Endothelial cell (in vitro differentiated cells): ENCODE data around the gene TBX4. TPM values are rescaled to one million over a fixed set of nuclear protein-coding genes. Genes with fewer than 3 reads are reported as not detected.
"Not testable (repeated sequence)": the region's sequence is repeated elsewhere in the genome, so short reads cannot be mapped to it uniquely, and the experiment has no call there.

Experiments
- DNase-seq: peaks from one replicate; pipeline ENCODE4 v3.0.0; 2021; ENCODE audit warnings: low spot score
- H3K27ac Mint-ChIP-seq: one replicate; pipeline ENCODE4 v1.8.0; 2021; ENCODE audit warnings: mixed read lengths, inconsistent platforms; ENCODE audit not compliant: unreplicated experiment
- H3K27me3 Mint-ChIP-seq: one replicate; pipeline ENCODE4 v1.8.0; 2021; ENCODE audit warnings: mild to moderate bottlenecking, moderate library complexity, mixed read lengths, inconsistent platforms; ENCODE audit not compliant: unreplicated experiment
- H3K36me3 Mint-ChIP-seq: one replicate; pipeline ENCODE4 v1.8.0; 2021; ENCODE audit warnings: mild to moderate bottlenecking, low read depth, mixed read lengths, inconsistent platforms; ENCODE audit not compliant: unreplicated experiment
- H3K4me1 Mint-ChIP-seq: one replicate; pipeline ENCODE4 v1.8.0; 2021; ENCODE audit warnings: mild to moderate bottlenecking, mixed read lengths, inconsistent platforms; ENCODE audit not compliant: unreplicated experiment
- H3K4me3 Mint-ChIP-seq: one replicate; pipeline ENCODE4 v1.8.0; 2021; ENCODE audit warnings: mild to moderate bottlenecking, mixed read lengths, inconsistent platforms; ENCODE audit not compliant: unreplicated experiment
- H3K9me3 Mint-ChIP-seq: one replicate; pipeline ENCODE4 v1.8.0; 2021; ENCODE audit warnings: mixed read lengths, inconsistent platforms; ENCODE audit not compliant: unreplicated experiment
- total RNA-seq: library from RNA; stranded (reverse); fragmentation: NEBNext Ultra II Directional; extraction: Animal tissue kit (Norgen Biotek cat#: 25700); gene quantifications from one replicate; pipeline ENCODE4 v1.2.1, GENCODE V29; 2021; ENCODE audit not compliant: unreplicated experiment
- TF ChIP-seq, protein P1 (sequence below): fragments of 200-600 bp; sonication (generic); IDR thresholded peaks from one replicate; pipeline ENCODE4 v1.5.0; 2021; ENCODE audit warnings: antibody characterized with exemption; ENCODE audit not compliant: unreplicated experiment

Gene TBX4
- total RNA-seq, 1 donor from 2014 or later, result 1.1 TPM

DNA sequence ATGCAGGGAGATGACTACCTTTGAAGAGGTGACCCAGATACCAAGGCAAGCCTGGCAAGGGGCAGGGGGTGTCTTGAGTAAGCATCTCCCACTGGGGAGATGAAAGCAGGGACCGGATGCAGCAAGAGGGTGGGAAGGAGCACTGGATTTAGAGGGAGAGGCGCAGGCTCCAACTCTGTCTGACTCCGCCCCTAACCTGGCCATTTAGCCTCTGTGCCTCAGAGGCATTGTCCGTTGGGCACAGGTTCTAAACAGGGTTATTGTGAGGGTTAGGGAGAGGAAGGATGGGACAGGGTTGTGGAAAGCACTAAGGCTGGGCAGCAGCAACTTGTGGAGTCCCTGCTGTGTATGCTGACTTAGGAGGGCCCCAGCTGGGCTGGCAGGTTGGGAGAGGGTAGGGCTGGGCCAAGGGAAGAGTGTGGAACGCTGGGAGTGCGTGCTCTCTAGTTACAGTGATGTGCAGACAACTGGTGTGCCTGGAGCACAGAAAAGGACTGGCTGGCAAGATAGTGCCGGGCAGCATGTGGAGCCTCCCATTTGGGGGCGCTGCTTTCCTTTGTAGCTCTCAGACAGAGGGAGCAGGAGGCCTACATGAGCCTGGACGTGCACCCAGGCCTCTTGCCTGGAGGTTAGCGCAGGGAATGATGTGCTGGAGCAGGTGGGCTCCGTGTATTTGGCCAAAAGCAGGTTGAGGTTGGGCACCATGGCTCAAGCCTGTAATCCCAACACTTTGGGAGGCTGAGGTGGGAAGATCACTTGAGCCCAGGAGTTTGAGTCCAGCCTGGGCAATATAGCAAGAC, 26.3 kb upstream of the TBX4 start:
- DNase-seq, result no peak
- Mint-ChIP-seq H3K9me3 (no peaks in the 10 kb centered on the region), H3K36me3 (no peaks in the 10 kb centered on the region), H3K4me3 (no peak overlapping the region), H3K4me1 (no peaks in the 10 kb centered on the region), H3K27ac (no peak overlapping the region), H3K27me3 (peaks cover 2% of the 10 kb centered on the region)
- TF ChIP-seq, protein P1, sequence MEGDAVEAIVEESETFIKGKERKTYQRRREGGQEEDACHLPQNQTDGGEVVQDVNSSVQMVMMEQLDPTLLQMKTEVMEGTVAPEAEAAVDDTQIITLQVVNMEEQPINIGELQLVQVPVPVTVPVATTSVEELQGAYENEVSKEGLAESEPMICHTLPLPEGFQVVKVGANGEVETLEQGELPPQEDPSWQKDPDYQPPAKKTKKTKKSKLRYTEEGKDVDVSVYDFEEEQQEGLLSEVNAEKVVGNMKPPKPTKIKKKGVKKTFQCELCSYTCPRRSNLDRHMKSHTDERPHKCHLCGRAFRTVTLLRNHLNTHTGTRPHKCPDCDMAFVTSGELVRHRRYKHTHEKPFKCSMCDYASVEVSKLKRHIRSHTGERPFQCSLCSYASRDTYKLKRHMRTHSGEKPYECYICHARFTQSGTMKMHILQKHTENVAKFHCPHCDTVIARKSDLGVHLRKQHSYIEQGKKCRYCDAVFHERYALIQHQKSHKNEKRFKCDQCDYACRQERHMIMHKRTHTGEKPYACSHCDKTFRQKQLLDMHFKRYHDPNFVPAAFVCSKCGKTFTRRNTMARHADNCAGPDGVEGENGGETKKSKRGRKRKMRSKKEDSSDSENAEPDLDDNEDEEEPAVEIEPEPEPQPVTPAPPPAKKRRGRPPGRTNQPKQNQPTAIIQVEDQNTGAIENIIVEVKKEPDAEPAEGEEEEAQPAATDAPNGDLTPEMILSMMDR, result no peak

DNA sequence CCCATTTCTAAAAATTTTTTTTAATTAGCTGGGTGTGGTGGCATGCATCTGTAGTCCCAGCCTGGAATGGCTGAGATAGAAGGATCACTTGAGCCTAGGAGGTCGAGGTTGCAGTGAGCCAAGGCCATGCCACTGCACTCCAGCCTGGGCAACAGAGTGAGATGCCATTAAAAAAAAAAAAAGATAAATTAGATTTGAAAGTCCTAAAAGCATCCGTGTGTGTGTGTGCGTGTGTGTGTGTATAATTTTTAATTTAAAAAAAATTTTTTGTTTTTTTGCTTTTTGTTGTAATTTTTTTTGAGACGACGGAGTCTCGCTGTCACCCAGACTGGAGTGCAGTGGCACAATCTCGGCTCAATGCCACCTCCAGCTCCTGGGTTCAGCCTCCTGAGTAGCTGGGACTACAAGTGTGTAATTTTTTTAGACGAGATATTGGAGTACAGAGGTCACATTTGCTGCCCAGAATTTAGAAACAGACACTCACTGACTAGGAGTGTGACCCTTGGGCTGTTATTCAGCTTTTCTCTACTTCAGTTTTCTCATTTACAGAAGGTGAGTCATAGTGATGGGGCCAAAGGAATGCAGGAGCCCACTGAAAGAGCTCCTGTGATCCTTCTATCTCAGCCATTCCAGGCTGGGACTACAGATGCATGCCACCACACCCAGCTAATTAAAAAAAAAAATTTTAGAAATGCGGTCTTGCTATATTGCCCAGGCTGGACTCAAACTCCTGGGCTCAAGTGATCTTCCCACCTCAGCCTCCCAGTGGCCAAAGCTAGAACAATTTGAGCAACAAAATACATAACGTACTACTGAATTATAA, 25.5 kb upstream of the TBX4 start:
- Mint-ChIP-seq H3K36me3 (no peaks in the 10 kb centered on the region), H3K27ac (no peak overlapping the region), H3K27me3 (no peaks in the 10 kb centered on the region), H3K4me1 (no peaks in the 10 kb centered on the region), H3K4me3 (no peak overlapping the region), H3K9me3 (no peaks in the 10 kb centered on the region)
- TF ChIP-seq, protein P1, result no peak
- no peak for DNase-seq

DNA sequence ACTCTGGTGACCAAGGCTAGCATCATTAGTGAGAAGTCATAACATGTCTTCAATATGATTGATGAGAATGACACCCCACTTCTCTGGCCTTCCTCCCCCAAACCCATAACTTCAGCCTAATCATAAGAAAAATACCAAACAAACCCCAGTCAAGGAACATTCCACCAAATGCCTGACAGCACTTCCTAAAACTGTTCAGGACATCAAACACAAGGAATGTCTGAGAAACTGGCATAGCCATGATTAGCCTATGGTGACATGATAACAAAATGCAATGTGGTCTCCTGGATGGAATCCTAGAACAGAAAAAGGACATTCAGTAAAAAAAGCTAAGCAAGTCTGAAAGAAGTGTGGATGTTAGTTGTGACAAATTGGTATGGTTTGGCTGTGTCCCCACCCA, 24.7 kb upstream of the TBX4 start:
- no peak overlapping the region for H3K27ac Mint-ChIP-seq
- H3K36me3 Mint-ChIP-seq, result no peaks in the 10 kb centered on the region
- no peaks in the 10 kb centered on the region for H3K9me3 Mint-ChIP-seq
- H3K27me3 Mint-ChIP-seq, result no peaks in the 10 kb centered on the region
- no peak overlapping the region for H3K4me3 Mint-ChIP-seq
- H3K4me1 Mint-ChIP-seq, result no peaks in the 10 kb centered on the region
- TF ChIP-seq, protein P1, result no peak
- no peak for DNase-seq

DNA sequence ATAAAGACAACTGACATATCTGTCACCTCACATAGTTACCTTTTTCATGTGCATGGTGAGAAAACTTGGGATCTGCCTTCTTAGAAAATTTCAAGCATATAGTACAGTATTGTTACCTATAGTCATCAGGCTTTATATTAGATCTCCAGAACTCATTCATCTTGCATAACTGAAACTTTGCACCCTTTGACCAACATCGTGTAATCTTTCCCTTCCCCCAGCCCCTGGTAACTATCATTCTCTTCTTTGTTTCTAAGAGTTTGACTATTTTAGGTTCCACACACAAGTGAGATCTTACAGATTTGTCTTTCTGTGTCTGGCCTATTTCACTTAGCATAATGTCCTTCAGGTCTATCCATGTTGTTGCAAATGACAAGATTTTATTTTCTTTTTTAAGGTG, 22.9 kb upstream of the TBX4 start:
- Mint-ChIP-seq H3K4me1 (no peaks in the 10 kb centered on the region), H3K36me3 (no peaks in the 10 kb centered on the region), H3K9me3 (no peaks in the 10 kb centered on the region), H3K27me3 (no peaks in the 10 kb centered on the region), H3K27ac (no peak overlapping the region), H3K4me3 (no peak overlapping the region)
- no peak for DNase-seq
- TF ChIP-seq, protein P1, result no peak

DNA sequence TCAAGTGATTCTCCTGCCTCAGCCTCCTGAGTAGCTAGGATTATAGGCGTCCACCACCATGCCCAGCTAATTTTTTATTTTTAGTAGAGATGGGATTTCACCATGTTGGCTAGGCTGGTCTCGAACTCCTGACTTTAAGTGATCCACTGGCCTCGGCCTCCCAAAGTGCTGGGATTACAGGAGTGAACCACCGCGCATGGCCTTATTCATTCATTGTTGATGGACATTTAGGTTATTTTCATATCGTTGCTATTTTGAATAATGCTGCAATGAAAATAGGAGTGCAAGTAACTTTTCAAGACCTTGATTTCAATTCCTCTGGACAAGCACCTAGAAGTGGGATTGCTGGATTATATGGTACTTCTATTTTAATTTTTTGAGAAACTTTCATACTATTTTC, 22.4 kb upstream of the TBX4 start:
- H3K4me3 Mint-ChIP-seq, H3K27me3 Mint-ChIP-seq, H3K4me1 Mint-ChIP-seq, H3K36me3 Mint-ChIP-seq, DNase-seq, H3K27ac Mint-ChIP-seq, H3K9me3 Mint-ChIP-seq: not testable (repeated sequence)
